ENCODE data around the gene MAP4.

DNA sequence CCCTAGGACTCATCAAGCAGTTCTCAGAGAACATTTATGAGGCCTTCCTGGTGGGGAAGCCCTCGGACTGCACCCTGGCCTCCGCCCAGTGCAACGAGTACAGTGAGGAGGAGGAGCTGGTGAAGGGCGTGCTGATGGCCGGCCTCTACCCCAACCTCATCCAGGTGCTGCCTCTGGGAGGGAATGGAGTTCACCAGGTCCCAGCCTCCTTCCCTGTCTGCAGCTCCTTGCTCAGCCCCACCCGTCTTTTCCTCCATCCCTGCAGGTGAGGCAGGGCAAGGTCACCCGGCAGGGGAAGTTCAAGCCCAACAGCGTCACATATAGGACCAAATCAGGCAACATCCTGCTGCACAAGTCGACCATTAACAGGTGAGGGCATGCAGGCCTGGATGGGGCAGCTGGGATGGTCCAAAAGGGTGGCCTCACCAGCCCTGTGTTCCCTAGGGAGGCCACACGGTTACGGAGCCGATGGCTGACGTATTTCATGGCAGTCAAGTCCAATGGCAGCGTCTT, 167.0 kb downstream of the MAP4 start:
- TF ChIP-seq KDM4B (CRISPR knock-in tag; IDR thresholded peaks at IDR 0.05) (no peak), MLLT10 (CRISPR knock-in tag; IDR thresholded peaks at IDR 0.05) (no peak), SOX13 (IDR thresholded peaks at IDR 0.05) (no peak), SOX13 (CRISPR knock-in tag; conservative IDR thresholded peaks at IDR 0.05 in 1 of 2, IDR thresholded peaks at IDR 0.05 in 1 of 2) (no peak), NAIF1 (CRISPR knock-in tag; IDR thresholded peaks at IDR 0.05; ENCODE audit: borderline replicate concordance) (no peak), TAF1 (CRISPR knock-in tag; IDR thresholded peaks at IDR 0.05) (no peak), SP1 (IDR thresholded peaks at IDR 0.05) (no peak), SP1 (CRISPR knock-in tag; IDR thresholded peaks at IDR 0.05) (no peak), GABPA (IDR thresholded peaks at IDR 0.05; ENCODE audit: low read depth, low read length) (no peak), GABPA (CRISPR knock-in tag; IDR thresholded peaks at IDR 0.05; ENCODE audit: low read depth) (no peak), RXRA (CRISPR knock-in tag; IDR thresholded peaks at IDR 0.05) (no peak), EEA1 (CRISPR knock-in tag; IDR thresholded peaks at IDR 0.05; ENCODE audit: borderline replicate concordance) (no peak), HDAC1 (CRISPR knock-in tag; IDR thresholded peaks at IDR 0.05) (no peak)
- TF ChIP-seq, protein P1, sequence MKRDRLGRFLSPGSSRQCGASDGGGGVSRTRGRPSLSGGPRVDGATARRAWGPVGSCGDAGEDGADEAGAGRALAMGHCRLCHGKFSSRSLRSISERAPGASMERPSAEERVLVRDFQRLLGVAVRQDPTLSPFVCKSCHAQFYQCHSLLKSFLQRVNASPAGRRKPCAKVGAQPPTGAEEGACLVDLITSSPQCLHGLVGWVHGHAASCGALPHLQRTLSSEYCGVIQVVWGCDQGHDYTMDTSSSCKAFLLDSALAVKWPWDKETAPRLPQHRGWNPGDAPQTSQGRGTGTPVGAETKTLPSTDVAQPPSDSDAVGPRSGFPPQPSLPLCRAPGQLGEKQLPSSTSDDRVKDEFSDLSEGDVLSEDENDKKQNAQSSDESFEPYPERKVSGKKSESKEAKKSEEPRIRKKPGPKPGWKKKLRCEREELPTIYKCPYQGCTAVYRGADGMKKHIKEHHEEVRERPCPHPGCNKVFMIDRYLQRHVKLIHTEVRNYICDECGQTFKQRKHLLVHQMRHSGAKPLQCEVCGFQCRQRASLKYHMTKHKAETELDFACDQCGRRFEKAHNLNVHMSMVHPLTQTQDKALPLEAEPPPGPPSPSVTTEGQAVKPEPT (CRISPR knock-in tag; IDR thresholded peaks at IDR 0.05; ENCODE audit: low read depth), result no peak
- TF ChIP-seq, protein P2, sequence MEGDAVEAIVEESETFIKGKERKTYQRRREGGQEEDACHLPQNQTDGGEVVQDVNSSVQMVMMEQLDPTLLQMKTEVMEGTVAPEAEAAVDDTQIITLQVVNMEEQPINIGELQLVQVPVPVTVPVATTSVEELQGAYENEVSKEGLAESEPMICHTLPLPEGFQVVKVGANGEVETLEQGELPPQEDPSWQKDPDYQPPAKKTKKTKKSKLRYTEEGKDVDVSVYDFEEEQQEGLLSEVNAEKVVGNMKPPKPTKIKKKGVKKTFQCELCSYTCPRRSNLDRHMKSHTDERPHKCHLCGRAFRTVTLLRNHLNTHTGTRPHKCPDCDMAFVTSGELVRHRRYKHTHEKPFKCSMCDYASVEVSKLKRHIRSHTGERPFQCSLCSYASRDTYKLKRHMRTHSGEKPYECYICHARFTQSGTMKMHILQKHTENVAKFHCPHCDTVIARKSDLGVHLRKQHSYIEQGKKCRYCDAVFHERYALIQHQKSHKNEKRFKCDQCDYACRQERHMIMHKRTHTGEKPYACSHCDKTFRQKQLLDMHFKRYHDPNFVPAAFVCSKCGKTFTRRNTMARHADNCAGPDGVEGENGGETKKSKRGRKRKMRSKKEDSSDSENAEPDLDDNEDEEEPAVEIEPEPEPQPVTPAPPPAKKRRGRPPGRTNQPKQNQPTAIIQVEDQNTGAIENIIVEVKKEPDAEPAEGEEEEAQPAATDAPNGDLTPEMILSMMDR (CRISPR knock-in tag; IDR thresholded peaks at IDR 0.05), result no peak
- TF ChIP-seq, protein P3, sequence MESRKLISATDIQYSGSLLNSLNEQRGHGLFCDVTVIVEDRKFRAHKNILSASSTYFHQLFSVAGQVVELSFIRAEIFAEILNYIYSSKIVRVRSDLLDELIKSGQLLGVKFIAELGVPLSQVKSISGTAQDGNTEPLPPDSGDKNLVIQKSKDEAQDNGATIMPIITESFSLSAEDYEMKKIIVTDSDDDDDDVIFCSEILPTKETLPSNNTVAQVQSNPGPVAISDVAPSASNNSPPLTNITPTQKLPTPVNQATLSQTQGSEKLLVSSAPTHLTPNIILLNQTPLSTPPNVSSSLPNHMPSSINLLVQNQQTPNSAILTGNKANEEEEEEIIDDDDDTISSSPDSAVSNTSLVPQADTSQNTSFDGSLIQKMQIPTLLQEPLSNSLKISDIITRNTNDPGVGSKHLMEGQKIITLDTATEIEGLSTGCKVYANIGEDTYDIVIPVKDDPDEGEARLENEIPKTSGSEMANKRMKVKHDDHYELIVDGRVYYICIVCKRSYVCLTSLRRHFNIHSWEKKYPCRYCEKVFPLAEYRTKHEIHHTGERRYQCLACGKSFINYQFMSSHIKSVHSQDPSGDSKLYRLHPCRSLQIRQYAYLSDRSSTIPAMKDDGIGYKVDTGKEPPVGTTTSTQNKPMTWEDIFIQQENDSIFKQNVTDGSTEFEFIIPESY (CRISPR knock-in tag; IDR thresholded peaks at IDR 0.05), result no peak
- TF ChIP-seq, protein P4, sequence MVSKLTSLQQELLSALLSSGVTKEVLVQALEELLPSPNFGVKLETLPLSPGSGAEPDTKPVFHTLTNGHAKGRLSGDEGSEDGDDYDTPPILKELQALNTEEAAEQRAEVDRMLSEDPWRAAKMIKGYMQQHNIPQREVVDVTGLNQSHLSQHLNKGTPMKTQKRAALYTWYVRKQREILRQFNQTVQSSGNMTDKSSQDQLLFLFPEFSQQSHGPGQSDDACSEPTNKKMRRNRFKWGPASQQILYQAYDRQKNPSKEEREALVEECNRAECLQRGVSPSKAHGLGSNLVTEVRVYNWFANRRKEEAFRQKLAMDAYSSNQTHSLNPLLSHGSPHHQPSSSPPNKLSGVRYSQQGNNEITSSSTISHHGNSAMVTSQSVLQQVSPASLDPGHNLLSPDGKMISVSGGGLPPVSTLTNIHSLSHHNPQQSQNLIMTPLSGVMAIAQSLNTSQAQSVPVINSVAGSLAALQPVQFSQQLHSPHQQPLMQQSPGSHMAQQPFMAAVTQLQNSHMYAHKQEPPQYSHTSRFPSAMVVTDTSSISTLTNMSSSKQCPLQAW (CRISPR knock-in tag; IDR thresholded peaks at IDR 0.05), result no peak
